NCI-H1436 treated with DMSO at 0.1 percent for 48 hours (cell line): ENCODE results near the gene TMEM203.

Source experiments
- DNase-seq: peaks from one replicate; lab custom pipeline; 2025; lab: John Stamatoyannopoulos, UW

TMEM203 gene

DNA sequence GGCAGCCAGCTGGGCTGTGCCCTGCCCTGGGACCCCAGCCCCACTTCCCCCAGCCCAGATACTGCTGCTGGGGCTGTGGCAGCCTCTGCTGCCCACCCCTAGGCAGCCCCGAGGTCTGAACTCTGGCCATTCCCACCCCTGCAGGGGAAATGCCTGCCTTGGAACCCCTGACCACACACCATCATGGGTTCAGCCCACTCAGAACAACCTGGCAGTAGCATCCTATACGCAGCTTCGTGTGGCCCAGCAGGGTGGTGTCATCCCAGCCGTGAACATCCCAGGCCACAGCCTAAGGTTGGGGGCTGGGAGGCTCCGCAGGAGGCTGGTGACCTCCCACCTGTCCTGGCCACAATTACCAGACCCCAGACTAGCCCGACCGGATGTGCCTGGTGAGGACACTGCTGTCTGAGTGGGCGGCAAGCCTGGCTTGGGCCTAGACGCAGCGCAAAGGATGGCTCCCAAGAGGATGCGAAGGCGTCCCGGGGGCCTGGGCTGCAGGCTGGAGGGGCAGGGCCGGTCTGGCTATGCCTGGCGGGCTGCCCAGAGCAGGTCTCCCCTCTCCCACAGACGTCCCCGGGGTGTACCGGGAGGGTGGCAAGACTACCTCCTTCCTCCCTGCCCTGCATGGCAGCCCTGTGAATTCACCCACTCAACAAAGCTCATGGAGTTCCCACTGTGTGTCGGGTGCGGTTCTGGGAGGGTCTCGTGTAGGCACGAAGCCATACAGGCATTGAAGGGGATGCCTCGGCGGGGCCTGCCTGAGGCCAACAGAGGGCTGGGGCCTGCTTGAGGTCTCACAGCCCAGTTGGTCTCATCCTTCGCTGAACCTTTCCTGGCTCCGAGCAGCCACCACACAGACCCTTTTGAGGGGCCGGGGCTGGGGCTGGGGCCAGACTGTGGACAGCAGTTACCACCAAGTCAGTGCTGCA, 23.8 kb upstream of the TMEM203 start:
- no peak for DNase-seq

DNA sequence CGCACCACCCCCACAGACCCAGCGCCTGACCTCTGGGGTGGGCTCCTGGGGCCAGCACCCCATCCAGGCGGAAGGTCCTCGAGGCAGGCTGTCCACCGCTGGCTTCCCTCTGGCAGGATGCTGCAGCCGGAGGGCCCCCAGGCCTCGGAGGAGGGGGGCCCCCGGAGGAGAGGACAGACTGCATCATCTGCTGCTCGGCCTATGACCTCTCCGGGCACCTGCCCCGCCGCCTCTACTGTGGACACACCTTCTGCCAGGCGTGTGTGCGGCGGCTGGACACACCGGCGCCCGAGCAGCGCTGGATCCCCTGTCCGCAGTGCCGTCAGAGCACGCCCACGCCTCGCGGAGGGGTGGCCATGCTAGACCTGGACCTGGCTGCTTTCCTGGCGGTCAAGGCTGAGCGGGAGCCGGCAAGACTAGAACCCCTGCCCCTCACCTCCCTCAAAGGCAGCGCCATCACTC, 23.1 kb upstream of the TMEM203 start:
- DNase-seq, result no peak

DNA sequence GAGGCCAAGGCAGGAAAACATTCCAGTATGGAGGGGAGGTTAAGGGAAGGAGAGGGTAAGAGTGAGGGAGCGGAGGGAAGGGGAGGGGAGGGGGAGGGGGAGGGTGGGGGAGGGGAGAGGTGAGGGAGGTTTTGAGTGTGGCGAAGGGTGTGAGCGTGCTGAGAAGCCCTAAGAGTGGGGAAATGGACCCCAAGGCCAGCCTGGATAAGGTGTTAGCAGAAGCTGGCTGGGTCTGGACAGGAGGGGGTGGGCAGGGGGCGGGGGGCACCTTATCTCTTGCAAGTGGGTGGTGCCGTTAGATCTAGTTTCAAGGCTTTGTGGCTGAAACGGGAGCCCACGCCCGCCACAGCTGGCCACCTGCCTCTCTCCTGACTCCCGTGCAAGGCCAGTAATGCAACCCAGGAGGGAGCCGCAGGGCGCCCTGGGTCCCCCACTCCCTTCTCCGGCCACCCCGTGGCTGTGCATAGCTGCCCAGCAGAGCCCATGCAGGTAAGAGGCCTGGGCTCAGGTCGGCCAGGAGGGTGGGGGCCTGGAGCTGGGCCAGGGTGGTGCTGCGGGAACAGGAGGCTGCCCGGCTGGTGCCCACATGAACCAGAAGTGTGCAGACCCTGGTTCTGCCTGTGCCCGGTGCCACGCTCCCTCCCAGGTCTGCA, 22.5 kb upstream of the TMEM203 start:
- no peak for DNase-seq

DNA sequence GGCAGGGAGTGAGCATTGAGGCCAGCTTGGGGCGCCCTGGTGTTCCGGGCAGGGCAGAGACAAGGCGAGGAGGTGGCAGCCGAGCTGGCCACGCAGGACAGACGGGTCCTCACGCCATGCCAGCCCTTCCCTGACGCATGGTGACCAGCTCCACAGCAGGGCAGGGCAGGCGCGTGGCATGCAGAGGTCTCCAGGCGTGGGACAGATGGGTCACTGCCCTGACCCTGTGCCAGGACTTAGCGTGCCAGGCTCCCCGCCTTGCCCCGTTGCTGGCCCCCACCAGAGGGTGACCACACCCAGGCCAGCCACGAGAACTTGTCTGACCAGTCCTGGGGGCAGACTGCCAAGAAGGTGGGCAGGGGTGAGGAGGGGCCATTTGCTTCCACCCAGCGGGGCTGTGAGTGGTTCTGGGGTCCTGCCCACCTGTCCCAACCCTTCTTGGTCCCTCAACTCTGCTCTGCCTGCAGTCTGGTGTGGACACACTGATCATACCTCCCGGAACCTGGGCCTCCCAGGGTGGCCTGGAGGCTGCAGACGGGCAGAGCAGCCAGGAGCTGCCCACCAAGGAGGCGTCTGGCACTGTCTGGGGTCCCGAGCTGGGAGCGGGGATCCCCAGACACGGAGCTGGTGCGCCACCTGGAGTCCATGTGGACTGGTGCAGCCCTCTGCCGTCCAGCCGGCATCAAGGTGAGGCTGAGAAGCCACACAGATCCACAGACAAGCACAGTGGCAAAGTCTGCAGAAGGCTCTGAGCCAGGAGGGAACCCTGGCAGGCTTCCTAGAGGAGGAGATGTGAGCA, 21.8 kb upstream of the TMEM203 start, which contains the start of gene RNF224:
RNF224 (plus strand) TSS at position 449 of the 799 bp plus-strand sequence. CDS start 834 bp downstream, outside the sequence.
- peak; percentile 17 for DNase-seq

DNA sequence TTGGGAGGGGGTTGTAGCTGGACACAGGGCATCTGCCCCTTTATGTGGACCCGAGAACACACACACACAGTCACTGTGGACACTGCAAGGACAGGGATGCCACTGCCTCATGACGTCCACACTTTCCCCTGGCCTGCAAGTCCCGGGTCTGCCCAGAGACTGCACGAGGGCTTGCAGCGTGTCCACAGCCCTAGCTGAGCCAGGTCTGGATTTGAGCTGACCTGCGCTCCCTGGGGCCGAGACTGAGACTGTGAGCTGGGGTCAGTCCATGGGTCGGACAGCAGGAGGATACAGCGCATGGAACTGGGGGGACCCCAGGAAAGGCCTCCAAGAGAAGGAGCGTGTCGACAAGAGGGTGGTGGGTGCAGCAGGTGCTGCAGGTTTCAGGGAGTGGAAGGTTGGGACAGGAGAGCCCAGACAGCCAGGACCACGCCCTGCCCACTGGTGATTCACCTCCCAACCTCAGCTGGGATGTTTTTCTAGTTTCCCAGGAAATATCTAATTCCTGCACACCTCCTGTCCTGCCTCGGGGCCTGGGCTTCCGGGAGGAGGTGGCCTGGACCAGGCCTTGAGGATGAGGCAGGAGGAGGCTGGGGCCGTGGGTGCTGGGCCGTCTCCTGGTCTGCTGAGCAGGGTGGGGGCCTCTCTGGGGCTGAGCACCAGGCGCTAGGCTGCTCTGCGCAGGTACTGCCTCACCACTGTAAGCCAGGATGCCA, 21.0 kb upstream of the TMEM203 start:
- no peak for DNase-seq

DNA sequence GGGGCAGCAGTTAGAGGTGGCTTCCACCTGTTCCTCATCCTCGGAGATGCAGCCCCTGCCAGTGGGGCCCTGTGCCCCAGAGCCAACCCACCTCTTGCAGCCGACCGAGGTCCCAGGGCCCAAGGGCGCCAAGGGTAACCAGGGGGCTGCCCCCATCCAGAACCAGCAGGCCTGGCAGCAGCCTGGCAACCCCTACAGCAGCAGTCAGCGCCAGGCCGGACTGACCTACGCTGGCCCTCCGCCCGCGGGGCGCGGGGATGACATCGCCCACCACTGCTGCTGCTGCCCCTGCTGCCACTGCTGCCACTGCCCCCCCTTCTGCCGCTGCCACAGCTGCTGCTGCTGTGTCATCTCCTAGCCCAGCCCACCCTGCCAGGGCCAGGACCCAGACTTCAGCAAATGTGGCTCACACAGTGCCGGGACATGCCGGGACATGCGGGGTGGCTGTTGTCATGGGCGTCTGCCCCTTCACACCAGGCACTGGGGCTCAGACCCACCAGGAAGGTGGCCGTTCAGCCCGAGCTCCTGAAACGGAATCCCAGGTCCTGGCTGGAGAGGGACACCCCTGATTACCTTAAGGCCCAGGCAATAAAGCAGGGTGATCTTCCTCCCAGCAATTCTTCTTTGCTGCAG, 20.4 kb upstream of the TMEM203 start:
- DNase-seq, result no peak

DNA sequence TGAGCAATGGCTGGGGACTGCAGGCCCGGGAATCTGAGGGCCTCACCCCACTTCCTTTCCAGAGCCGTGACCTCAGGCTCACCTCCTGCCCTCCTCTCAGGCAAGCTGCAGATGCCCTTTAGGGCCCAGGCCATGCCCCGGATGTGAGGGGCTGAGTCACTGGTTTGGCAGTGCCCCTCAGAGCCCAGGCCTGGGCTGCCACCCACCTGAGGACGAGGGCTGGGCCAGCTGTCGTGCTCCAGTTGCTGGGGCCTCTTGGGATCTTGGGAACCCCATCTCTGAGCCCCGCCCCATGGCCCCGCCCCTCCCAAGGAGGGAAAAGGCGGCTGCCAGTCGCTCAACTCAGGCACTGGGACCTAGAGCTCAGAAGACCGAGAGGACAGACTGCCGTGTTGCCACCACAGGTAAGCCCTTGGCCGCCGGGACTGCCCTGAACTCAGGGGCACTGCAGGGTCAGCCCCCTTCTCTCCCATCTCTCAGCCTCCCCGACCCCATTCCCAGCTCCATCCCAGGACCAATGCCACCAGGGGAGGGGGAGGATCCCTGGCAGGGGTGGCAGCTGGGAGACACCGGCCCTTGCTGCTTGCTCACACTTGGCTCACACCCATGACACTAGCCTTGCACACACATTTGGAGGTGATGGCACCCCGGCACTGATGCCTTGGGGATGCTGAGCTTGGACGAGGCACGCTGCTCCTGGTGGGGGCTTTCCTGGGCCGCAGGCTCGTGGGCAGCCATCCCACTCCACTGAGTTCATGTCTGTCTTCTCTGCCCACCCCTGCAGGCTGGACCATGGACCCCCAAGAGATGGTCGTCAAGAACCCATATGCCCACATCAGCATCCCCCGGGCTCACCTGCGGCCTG, 19.6 kb upstream of the TMEM203 start, which contains the start of gene CYSRT1:
CYSRT1 (plus strand) TSS at position 345 of the 865 bp plus-strand sequence; CDS start at position 793, 448 bp downstream.
- DNase-seq, result no peak

DNA sequence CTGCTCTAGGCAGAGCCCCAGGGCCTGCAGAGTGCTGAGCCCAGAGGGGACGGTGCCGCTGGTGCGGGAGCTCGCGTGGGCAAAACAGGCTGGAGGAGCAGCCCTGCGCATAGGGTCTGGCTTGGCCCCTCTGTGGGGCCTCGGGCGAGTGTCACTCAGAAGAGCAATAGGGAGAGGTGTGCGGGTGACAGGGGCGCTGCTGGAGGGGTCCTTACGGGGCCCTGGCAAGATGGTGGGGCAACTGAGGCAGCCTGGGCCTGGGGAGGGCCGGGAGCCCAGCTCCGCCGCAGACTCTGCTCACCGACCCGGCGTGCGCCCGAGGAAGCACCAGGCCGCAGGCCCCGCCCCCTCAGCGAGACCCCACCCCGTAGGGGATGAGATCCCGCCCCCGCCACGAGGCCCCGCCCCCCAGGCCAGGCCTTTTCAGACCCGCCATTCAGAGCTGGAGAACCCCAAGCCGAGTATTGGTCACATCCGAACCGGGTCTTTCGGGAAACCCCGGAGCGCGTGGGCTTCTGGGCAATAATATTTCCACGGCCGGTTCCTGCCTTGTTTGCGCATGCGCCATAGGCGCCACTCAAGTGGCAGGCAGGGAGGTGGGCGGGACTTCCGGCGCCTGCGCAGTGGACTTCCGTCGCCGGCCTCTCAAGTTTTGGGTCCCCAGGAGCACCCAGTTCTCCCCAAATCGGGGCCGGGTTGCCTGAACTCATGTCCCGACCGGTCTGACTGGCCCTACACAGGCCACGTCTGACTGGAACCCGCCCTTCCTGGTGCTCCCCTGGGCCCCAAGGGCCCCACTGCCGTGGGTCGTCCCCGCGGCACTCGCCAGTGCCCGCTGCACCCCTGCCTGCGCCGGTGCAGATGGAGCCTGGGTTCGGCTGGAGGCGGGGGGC, 17.9 kb upstream of the TMEM203 start:
- peak; percentile 79 for DNase-seq

DNA sequence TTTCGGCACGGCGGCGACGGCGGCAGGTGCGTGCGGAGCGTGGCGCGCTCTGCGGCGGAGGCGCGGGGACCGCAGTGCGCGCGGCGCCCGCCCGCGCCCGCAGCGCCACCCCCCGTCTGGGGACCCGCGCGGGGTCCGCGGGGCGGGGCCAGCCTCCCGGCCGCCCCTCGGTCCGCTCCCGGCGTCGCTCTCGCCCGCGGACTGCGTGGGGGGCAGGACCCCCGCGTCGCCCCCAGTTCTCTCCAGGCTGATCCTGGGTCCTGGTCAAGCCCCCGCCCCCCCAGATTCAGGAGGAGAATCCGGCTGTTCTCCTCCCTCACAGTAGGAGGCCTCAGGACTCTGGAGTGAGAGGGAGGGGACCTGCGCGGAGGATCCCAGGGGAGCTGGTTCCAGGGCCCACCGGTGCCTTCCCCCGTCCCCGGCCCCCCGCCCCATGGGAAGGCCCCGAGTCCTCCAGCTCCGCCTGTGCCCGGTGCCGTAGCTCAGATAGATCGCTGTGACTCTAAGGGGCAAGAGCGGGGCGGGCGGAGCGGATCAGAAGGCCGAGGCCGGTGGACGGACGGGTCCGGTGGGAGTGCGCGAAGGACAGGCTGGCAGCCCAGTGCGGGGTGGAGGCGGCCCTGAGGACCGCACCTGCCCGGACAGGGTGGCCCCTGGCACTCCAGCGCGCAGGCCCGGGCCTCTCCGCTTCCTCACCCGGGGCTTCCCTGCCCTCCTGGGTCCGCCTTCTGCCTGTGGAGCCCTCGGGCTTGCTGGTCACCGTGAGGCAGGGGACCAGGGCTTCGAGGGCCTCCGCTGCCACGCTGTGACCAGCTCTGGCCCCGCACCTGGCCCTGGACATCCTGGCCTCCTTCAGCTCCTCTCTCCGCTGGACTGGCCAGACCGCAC, 17.0 kb upstream of the TMEM203 start, which contains the start of gene RNF208:
RNF208 (minus strand) TSS at position 51 of the 888 bp plus-strand sequence. CDS start 1,028 bp downstream, outside the sequence.
- DNase-seq, result no peak

DNA sequence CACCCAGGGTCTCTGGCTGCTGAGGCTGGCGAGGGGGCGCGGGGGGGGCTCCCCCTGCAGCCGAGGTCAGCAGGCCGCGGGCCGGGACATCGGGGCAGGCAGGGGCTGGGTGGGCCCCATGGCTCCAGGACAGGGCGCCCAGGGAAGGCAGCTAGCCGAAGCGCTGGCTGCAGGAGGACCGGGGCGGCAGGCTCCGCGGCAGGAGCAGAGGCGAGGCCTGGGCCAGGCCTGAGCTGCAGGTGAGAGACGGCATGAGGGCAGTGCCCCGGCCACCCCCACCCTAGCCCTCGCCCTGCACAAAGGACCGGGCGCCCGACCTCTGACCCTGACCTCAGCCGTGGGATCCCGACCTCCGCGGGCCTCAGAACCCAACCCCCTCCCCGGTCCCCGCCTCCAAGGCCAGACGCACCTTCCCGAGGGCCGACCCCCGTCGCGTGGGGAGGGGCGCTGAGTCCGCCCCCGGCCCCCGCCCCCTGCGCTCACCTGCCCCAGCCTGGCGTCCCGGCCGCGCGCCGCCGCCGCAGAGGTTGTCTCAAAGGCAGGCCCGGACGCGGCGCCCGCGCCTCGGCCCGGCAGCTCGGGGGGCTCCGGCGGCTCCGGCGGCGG, 16.2 kb upstream of the TMEM203 start:
- no peak for DNase-seq

DNA sequence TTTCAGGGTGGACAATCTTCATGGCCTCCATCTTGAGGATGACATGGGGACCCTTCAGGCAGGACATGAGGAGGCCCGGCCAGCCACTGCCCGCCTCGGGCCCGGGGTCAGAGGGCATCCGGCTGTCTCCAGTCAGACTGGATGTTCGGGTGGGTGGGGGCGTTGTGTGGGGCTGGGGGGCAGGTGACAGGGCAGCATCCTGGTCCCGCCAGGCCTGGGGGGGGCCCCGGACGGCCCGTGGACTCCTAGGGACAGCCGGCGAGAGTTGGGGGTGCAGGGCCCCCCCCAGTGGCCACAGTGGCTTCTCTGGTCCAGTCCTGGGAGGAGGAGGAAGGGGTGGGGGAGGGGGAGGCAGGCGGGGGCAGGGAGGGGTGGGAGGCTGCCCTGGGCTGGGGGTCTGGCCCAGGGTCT, 15.7 kb upstream of the TMEM203 start:
- no peak for DNase-seq

DNA sequence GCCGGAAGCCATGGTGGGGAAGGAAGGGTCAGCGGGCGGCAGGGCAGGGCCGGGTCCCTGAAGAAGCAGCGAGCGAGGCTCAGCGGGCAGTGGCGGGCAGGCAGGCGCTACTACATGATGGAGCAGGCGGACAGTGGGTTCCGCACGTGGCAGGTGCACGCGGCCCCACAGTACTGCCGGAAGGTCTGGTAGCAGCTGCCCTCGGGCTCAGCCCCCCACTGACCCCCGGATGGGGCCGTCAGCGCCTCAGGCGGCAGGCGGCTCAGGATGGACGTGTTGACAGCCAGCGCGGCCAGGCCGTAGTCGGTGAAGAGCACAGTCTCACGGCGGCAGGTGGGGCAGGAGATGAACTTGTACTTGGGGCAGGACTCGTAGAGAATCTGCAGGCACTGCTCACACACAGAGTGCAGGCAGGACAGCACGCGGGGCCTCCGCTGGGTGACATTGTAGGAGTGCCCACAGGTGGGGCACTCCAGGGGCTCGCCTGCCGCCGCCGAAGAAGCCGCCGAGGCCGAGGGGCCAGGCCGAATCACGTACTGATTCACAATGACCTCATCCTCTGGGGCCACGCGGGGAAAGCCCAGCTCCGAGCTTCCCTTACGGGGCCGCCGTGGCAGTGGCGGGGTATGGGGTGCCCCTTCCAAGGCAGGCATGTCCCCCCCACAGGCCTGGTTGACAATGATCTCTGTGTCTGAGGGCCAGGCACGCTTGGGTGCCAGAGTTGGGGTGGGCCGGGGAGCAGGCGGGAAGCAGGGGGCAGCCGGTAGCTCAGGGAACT, 15.1 kb upstream of the TMEM203 start:
- DNase-seq, result no peak

DNA sequence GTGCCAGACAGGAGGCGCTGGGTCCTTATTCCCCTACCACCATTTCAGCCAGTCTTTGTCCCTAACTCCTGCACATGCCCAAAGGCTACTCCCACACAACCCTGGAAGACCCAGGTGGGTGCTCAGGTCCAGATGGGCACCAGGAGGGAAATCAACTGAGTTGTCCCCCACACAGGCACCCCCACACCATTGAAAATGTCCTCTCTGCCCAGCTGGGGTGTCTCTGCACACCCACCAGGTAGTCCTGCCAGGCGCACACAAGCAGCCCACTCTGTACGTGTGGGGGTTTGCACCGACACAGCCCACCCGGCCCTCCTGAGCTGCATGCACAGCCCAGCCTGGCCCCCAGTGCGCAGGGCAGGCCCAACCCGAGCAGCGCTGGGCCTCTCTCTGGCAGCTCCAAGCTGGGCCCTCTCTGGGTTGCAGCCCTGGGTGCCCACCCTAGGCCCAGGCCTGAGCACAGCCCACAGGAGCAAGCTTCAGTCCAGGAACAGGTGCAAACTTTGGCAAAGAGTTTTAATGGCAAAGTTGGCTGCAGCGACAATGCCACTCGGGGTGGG, 14.4 kb upstream of the TMEM203 start:
- DNase-seq, result no peak

DNA sequence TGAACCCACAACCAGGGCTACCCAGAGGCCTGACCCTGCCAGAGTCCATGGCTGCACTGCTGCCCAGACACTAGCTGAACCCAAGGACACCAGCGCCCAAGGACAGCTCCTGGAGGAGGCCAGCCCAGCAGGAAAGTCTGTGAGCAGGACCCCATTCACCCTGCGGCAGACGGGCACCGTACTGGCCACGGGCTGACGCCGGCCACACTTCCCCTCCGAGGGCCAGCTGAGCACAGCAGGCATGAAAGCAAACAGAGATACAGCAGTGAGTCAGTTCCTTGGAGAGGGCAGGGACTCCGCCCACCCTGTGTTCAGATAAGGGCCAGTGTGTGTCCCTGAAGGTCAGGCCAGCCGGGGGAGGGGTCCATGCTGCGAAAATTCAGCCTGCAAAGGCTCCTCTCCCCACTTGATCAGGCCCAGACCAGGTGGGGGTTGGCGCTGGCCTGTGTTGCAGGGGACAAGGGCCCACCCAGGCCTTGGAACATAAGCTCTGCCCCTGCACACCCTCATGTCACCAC, 13.4 kb upstream of the TMEM203 start:
- DNase-seq, result no peak

DNA sequence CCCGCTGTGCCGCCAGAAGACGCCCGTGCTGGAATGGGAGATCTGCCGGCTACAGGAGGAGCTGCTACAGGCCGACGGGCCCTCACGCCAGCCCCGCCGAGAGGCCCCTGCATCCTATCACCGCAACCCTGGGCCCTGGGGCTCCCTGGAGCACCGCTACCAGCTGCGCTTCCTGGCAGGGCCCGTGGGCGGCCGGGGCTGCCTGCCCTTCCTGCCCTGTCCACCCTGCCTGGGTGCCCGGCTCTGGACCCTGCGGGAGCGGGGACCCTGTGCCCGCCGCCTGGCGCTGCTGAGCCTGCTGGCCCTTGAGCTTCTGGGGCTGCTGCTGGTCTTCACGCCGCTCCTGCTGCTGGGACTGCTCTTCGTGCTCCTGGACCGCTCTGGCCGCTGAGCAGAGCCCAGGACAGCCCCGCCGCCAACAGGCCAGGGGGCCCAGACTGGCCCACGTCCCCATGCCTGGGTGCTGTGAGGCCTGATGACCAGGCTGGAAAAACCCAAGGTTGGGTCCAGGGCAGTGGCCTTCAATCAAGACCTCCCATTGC, 12.8 kb upstream of the TMEM203 start:
- DNase-seq, result no peak
